HepG2 (cell line): Measurements from ENCODE around the gene ELN. TPM values are rescaled to one million over a fixed set of nuclear protein-coding genes. Genes with fewer than 3 reads are reported as not detected.

Experiments used
- ATAC-seq: fragments of 200-7000 bp; cut with Tn5 transposase; 3 replicates; pipeline ENCODE4 v1.9.1; 2020; ENCODE audit warnings: mild to moderate bottlenecking, moderate library complexity
- BruUV-seq: library from RNA; stranded (reverse); fragments of 400-500 nt; replicated peaks from 2 replicates; lab custom pipeline; 2021; lab: Mats Ljungman, UMichigan
- CTCF ChIA-PET: fragments of 300-600 bp; formaldehyde crosslinking; extraction: SDS; loops from one replicate; lab custom pipeline; 2021; ENCODE audit warnings: low total read pairs, inconsistent platforms, low intra/inter-chr PET ratio; lab: Yijun Ruan, JAX
- POLR2A ChIA-PET: fragments of 350-600 bp; sonication (Branson Sonifier 250); formaldehyde crosslinking; loops from one replicate; lab custom pipeline; 2020; ENCODE audit warnings: antibody characterized with exemption, inconsistent platforms; lab: Yijun Ruan, JAX
- DNase-seq: peaks from one replicate; pipeline ENCODE4 v3.0.0-alpha.2; 2015; ENCODE audit warnings: low spot score
- FAIRE-seq: peaks from 3 replicates; lab custom pipeline; 2011; peaks lifted over from hg19 to GRCh38; lab: Jason Lieb, UNC
- H2AFZ ChIP-seq: one replicate; pipeline ENCODE4 v1.6.1; 2011; ENCODE audit warnings: low read length, inconsistent platforms
- H3K27ac ChIP-seq: fragments of 300-600 bp; 3 replicates; pipeline ENCODE4 v1.8.0; 2011; ENCODE audit warnings: mixed run types, mild to moderate bottlenecking, mixed read lengths, low read length, inconsistent platforms; ENCODE audit not compliant: insufficient read depth; ENCODE audit errors: extremely low read length
- H3K27me3 ChIP-seq, 2 experiments: fragments of 200-600 bp in 1 of 2; 2 replicates in 1 of 2; 3 replicates in 1 of 2; pipeline versions ENCODE4 v1.6.0 to v1.8.0; 2011; ENCODE audit warnings: low read length in 2 of 2, mild to moderate bottlenecking in 2 of 2, moderate library complexity in 2 of 2, inconsistent platforms in 1 of 2; ENCODE audit not compliant: insufficient read depth in 2 of 2, control insufficient read depth in 1 of 2
- H3K36me3 ChIP-seq, 2 experiments: fragments of 200-600 bp in 1 of 2; replicated peaks in 1 of 2; 2 replicates in 1 of 2; 3 replicates in 1 of 2; pipeline versions ENCODE4 v1.5.1 to v1.8.0; 2011; ENCODE audit warnings: low read length in 2 of 2, inconsistent platforms in 1 of 2; ENCODE audit not compliant: insufficient read depth in 2 of 2, control insufficient read depth in 1 of 2
- H3K4me1 ChIP-seq: 2 replicates; pipeline ENCODE4 v1.5.1; 2012; ENCODE audit warnings: low read length, inconsistent platforms; ENCODE audit not compliant: insufficient read depth
- H3K4me2 ChIP-seq: 2 replicates; pipeline ENCODE4 v1.6.0; 2011; ENCODE audit warnings: low read depth, low read length, inconsistent platforms
- H3K4me3 ChIP-seq, 3 experiments: fragments of 200-600 bp in 1 of 3; sonication (generic), shearing (Covaris generic) in 1 of 3; replicated peaks in 1 of 3; 2 replicates each; pipeline ENCODE4 v1.5.1; 2011 to 2016; ENCODE audit warnings: low read length in 3 of 3, inconsistent platforms in 2 of 3, low read depth in 2 of 3, mild to moderate bottlenecking in 2 of 3, control low read depth in 1 of 3, mixed read lengths in 1 of 3; ENCODE audit not compliant: insufficient read depth in 1 of 3
- H3K79me2 ChIP-seq: one replicate; pipeline ENCODE4 v1.6.1; 2011; ENCODE audit warnings: low read length, inconsistent platforms; ENCODE audit not compliant: insufficient read depth
- H3K9ac ChIP-seq: 2 replicates; pipeline ENCODE4 v1.6.0; 2011; ENCODE audit warnings: mild to moderate bottlenecking, low read depth, low read length, inconsistent platforms; ENCODE audit not compliant: insufficient read depth
- H3K9me3 ChIP-seq: 2 replicates; pipeline ENCODE4 v1.5.1; 2012; ENCODE audit warnings: mild to moderate bottlenecking, low read length
- H4K20me1 ChIP-seq: 2 replicates; pipeline ENCODE4 v1.6.0; 2011; ENCODE audit warnings: inconsistent platforms, mild to moderate bottlenecking, low read length, moderate library complexity; ENCODE audit not compliant: insufficient read depth
- CENPBD1 ChIP-seq: sonication (generic); formaldehyde crosslinking; IDR thresholded peaks from 2 replicates; pipeline ENCODE4 v1.8.0; 2022; ENCODE audit warnings: missing genetic modification reagents, low read depth, mild to moderate bottlenecking, borderline replicate concordance
- DRAP1 ChIP-seq: IDR thresholded peaks from 2 replicates; pipeline ENCODE4 v1.6.1; 2016; ENCODE audit warnings: missing genetic modification reagents, missing compliant biosample characterization
- HIVEP1 ChIP-seq: sonication (generic); formaldehyde crosslinking; IDR thresholded peaks from 2 replicates; pipeline ENCODE4 v1.4.0; 2020; ENCODE audit warnings: mild to moderate bottlenecking, missing genetic modification reagents
- HOXA9 ChIP-seq: sonication (generic); formaldehyde crosslinking; IDR thresholded peaks from 2 replicates; pipeline ENCODE4 v1.8.1; 2022; ENCODE audit warnings: missing genetic modification reagents, mild to moderate bottlenecking, moderate library complexity, borderline replicate concordance
- PHF8 ChIP-seq: sonication (generic); formaldehyde crosslinking; IDR thresholded peaks from 2 replicates; pipeline ENCODE4 v1.5.0; 2020; ENCODE audit warnings: missing genetic modification reagents
- PTBP1 ChIP-seq: fragments of 200-400 bp; formaldehyde crosslinking; IDR thresholded peaks from 2 replicates; pipeline ENCODE4 v1.6.1; 2018; ENCODE audit warnings: low read length, low read depth; ENCODE audit not compliant: poor library complexity, severe bottlenecking
- ZBTB21 ChIP-seq: sonication (generic); formaldehyde crosslinking; IDR thresholded peaks from 2 replicates; pipeline ENCODE4 v1.4.0; 2020; ENCODE audit warnings: missing genetic modification reagents
- ZBTB39 ChIP-seq: sonication (generic); formaldehyde crosslinking; IDR thresholded peaks from 2 replicates; pipeline ENCODE4 v1.5.0; 2020; ENCODE audit warnings: missing genetic modification reagents
- ZFYVE20 ChIP-seq: sonication (generic); formaldehyde crosslinking; IDR thresholded peaks from 2 replicates; pipeline ENCODE4 v1.8.0; 2023; ENCODE audit warnings: low read depth, mild to moderate bottlenecking, moderate library complexity, missing genetic modification reagents, borderline replicate concordance
- ZNF235 ChIP-seq: sonication (generic); formaldehyde crosslinking; IDR thresholded peaks from 2 replicates; pipeline ENCODE4 v1.8.1; 2023; ENCODE audit warnings: mild to moderate bottlenecking, missing genetic modification reagents, borderline replicate concordance
- ZNF460 ChIP-seq: sonication (generic); formaldehyde crosslinking; IDR thresholded peaks from 2 replicates; pipeline ENCODE4 v1.5.1; 2020; ENCODE audit warnings: missing genetic modification reagents, mild to moderate bottlenecking, borderline replicate concordance
- ZNF597 ChIP-seq: sonication (generic); formaldehyde crosslinking; IDR thresholded peaks from 2 replicates; pipeline ENCODE4 v1.5.0; 2020; ENCODE audit warnings: missing genetic modification reagents
- ZNF687 ChIP-seq: sonication (generic); formaldehyde crosslinking; IDR thresholded peaks from 2 replicates; pipeline ENCODE4 v1.5.1; 2020; ENCODE audit warnings: mild to moderate bottlenecking, missing genetic modification reagents, moderate library complexity
- ZNF841 ChIP-seq: sonication (generic); formaldehyde crosslinking; IDR thresholded peaks from 2 replicates; pipeline ENCODE4 v1.8.1; 2023; ENCODE audit warnings: missing genetic modification reagents, borderline replicate concordance
- WGBS: methylation state at CpG from one replicate; pipeline ENCODE4 v1.1.6; 2017; ENCODE audit warnings: low lambda C conversion rate; 5-methylcytosine and 5-hydroxymethylcytosine counted together
- in situ Hi-C: cut with HindIII; loops from 2 replicates; pipeline ENCODE4 v1.10.0; 2017; ENCODE audit warnings: low pct_unique_long_range_greater_than_20kb; ENCODE audit not compliant: extremely low pct_ligation_motif_present
- intact Hi-C: fragments of 100-400 bp; cut with micrococcal nuclease; formaldehyde crosslinking; loops from one replicate; pipeline ENCODE4 v1.10.0; 2022; ENCODE audit not compliant: unreplicated experiment
- polyA plus RNA-seq, 8 experiments: library from polyadenylated mRNA; depleted of rRNA in 3 of 8; stranded (reverse) in 7 of 8; unstranded in 1 of 8; fragments of >200 nt; fragmentation: Illumina TruSeq in 4 of 8; extraction: Trizol in 4 of 8; gene quantifications; 2 replicates each; pipeline versions ENCODE4 v1.2.1 to v1.2.3, GENCODE V29; 2011 to 2016; ENCODE audit warnings: low read depth in 4 of 8, missing spikeins in 1 of 8, mixed read lengths in 1 of 8; ENCODE audit not compliant: insufficient read depth in 1 of 8
- total RNA-seq, 5 experiments: library from RNA; depleted of rRNA; stranded (reverse); fragments of >200 nt; fragmentation: Illumina TruSeq; extraction: Trizol; gene quantifications; 2 replicates each; pipeline ENCODE4 v1.2.3, GENCODE V29; 2016; ENCODE audit warnings: low read depth in 1 of 5

ELN gene
- total and polyA plus RNA-seq, 2 of the 13 experiments (the other 11 are each of a cell fraction or from before 2014, with no cell fraction given) = 0.15 to 0.37 TPM

- no TSS peak for BruUV-seq
- no peaks in the 10 kb centered on the region for H3K4me1 ChIP-seq
- ATAC-seq = peak; percentile 40; the same call in 2 of the 3 replicates
- no peaks in the 10 kb centered on the region for H3K79me2 ChIP-seq
- intact Hi-C loops (no loop called here), in situ Hi-C loops (no loop called here)
- H3K4me2 ChIP-seq = no peak overlapping the region
- H3K9me3 ChIP-seq = no peaks in the 10 kb centered on the region
- TF ChIP-seq HIVEP1 (no peak), HOXA9 (CRISPR knock-in tag) (no peak), PTBP1 (no peak), ZNF460 (CRISPR knock-in tag) (no peak), CENPBD1 (CRISPR knock-in tag) (no peak), PHF8 (CRISPR knock-in tag) (no peak), ZNF687 (CRISPR knock-in tag) (no peak), DRAP1 (CRISPR knock-in tag) (no peak), ZNF841 (CRISPR knock-in tag) (no peak), ZBTB21 (no peak), ZNF597 (CRISPR knock-in tag) (no peak), ZFYVE20 (CRISPR knock-in tag) (no peak), ZNF235 (no peak), ZBTB39 (no peak)
- peaks cover 3 to 22% of the 10 kb centered on the region in 2 experiments; a peak in 2 of 5 replicates for H3K27me3 ChIP-seq
- H3K36me3 ChIP-seq = no peaks in the 10 kb centered on the region
- DNase-seq = no peak
- no peak overlapping the region for H3K9ac ChIP-seq
- no peak overlapping the region for H3K4me3 ChIP-seq
- H2AFZ ChIP-seq = no peak overlapping the region
- 27% methylated on average over 2 of the region's 4 CpGs for WGBS
- FAIRE-seq = no peak
- CTCF ChIA-PET = no interaction called here
- H4K20me1 ChIP-seq = no peaks in the 10 kb centered on the region
- no peak overlapping the region for H3K27ac ChIP-seq
- POLR2A ChIA-PET = no interaction called here
These were observed 26.9 kb upstream of the ELN start for GRCh38 chr7:74001150-74001494.
